ENCODE results near the gene KLK10. TPM values are rescaled to one million over a fixed set of nuclear protein-coding genes. Genes with fewer than 3 reads are reported as not detected.

The KLK10 gene
- total RNA-seq, 4 donors from 2014 or later = 0.63 TPM; not detected in 3

GRCh38 chr19:51005248-51005647 is 14.3 kb downstream of the KLK10 start:
- Histone ChIP-seq H3K4me3 (replicated peaks in 1 of 3) (no peak overlapping the region), H3K4me1 (no peaks in the 10 kb centered on the region), H3K9me3 (no peaks in the 10 kb centered on the region), H3K27ac (no peak overlapping the region), H3K27me3 (peaks cover 10% of the 10 kb centered on the region), H3K36me3 (no peaks in the 10 kb centered on the region)
- 48 to 67% methylated on average over 1 of the region's 1 CpG for WGBS, 2 donors
- intact Hi-C loops (cut with DNase I) = no loop called here
- TF ChIP-seq, protein P1, sequence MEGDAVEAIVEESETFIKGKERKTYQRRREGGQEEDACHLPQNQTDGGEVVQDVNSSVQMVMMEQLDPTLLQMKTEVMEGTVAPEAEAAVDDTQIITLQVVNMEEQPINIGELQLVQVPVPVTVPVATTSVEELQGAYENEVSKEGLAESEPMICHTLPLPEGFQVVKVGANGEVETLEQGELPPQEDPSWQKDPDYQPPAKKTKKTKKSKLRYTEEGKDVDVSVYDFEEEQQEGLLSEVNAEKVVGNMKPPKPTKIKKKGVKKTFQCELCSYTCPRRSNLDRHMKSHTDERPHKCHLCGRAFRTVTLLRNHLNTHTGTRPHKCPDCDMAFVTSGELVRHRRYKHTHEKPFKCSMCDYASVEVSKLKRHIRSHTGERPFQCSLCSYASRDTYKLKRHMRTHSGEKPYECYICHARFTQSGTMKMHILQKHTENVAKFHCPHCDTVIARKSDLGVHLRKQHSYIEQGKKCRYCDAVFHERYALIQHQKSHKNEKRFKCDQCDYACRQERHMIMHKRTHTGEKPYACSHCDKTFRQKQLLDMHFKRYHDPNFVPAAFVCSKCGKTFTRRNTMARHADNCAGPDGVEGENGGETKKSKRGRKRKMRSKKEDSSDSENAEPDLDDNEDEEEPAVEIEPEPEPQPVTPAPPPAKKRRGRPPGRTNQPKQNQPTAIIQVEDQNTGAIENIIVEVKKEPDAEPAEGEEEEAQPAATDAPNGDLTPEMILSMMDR (IDR thresholded peaks at IDR 0.05) = no peak
- TF ChIP-seq POLR2A (IDR thresholded peaks at IDR 0.05) = no peak
- no peak for DNase-seq

- Histone ChIP-seq H3K27ac (no peak overlapping the region), H3K36me3 (no peaks in the 10 kb centered on the region)
- WGBS, 2 donors = 76 to 85% methylated on average over 7 of the region's 7 CpGs
These were observed 16.2 kb downstream of the KLK10 start for GRCh38 chr19:51003316-51003715.

GRCh38 chr19:51002542-51003311 is 16.8 kb downstream of the KLK10 start:
- TF ChIP-seq, protein P1 (IDR thresholded peaks at IDR 0.05) = no peak
- TF ChIP-seq POLR2A (IDR thresholded peaks at IDR 0.05) = no peak
- no peaks in the 10 kb centered on the region for H3K9me3 ChIP-seq
- DNase-seq = no peak
- no peaks in the 10 kb centered on the region for H3K36me3 ChIP-seq
- intact Hi-C loops (cut with DNase I) = no loop called here
- H3K4me1 ChIP-seq = no peaks in the 10 kb centered on the region
- peaks cover 10% of the 10 kb centered on the region for H3K27me3 ChIP-seq
- H3K4me3 ChIP-seq (replicated peaks in 1 of 3) = no peak overlapping the region
- no peak overlapping the region for H3K27ac ChIP-seq
- WGBS, 2 donors = 76 to 77% methylated on average over 20 to 37 of the region's 42 CpGs

More at GRCh38 chr19:51003316-51003715, 16.2 kb downstream of the KLK10 start:
- intact Hi-C loops (cut with DNase I) = no loop called here
- H3K27me3 ChIP-seq = peaks cover 10% of the 10 kb centered on the region
- H3K4me3 ChIP-seq (replicated peaks in 1 of 3) = no peak overlapping the region
- TF ChIP-seq, protein P1 (IDR thresholded peaks at IDR 0.05) = no peak
- no peak for TF ChIP-seq POLR2A (IDR thresholded peaks at IDR 0.05)
- H3K4me1 ChIP-seq = no peaks in the 10 kb centered on the region
- DNase-seq = no peak
- no peaks in the 10 kb centered on the region for H3K9me3 ChIP-seq

- Histone ChIP-seq H3K27me3 (peaks cover 10% of the 10 kb centered on the region), H3K4me1 (no peaks in the 10 kb centered on the region), H3K36me3 (no peaks in the 10 kb centered on the region), H3K9me3 (no peaks in the 10 kb centered on the region), H3K4me3 (replicated peaks in 1 of 3) (no peak overlapping the region), H3K27ac (no peak overlapping the region)
- DNase-seq = no peak
- 26 to 39% methylated on average over 11 to 12 of the region's 12 CpGs for WGBS, 2 donors
- no peak for TF ChIP-seq POLR2A (IDR thresholded peaks at IDR 0.05)
- intact Hi-C loops (cut with DNase I) = no loop called here
These were observed 17.4 kb downstream of the KLK10 start for GRCh38 chr19:51002089-51002532.

GRCh38 chr19:51001515-51001914 is 18.0 kb downstream of the KLK10 start, which contains the start of gene KLK8:
Gene KLK8, minus strand, starts transcription at chr19:51001604. Its CDS starts 437 bp downstream, at chr19:51001167.
- Histone ChIP-seq H3K4me1 (no peaks in the 10 kb centered on the region), H3K27me3 (peaks cover 10% of the 10 kb centered on the region), H3K36me3 (no peaks in the 10 kb centered on the region), H3K9me3 (no peaks in the 10 kb centered on the region), H3K27ac (no peak within 1 kb of the TSS), H3K4me3 (replicated peaks in 1 of 3) (no peak within 1 kb of the TSS)
- intact Hi-C loops (cut with DNase I) = no loop called here
- DNase-seq = no peak
- 20 to 33% methylated on average over 4 to 7 of the region's 7 CpGs for WGBS, 2 donors
- TF ChIP-seq, protein P1 (IDR thresholded peaks at IDR 0.05) = no peak

All from thyroid gland (tissue), 4 donors.